ENCODE results near the gene CBX8.

The CBX8 gene

DNA sequence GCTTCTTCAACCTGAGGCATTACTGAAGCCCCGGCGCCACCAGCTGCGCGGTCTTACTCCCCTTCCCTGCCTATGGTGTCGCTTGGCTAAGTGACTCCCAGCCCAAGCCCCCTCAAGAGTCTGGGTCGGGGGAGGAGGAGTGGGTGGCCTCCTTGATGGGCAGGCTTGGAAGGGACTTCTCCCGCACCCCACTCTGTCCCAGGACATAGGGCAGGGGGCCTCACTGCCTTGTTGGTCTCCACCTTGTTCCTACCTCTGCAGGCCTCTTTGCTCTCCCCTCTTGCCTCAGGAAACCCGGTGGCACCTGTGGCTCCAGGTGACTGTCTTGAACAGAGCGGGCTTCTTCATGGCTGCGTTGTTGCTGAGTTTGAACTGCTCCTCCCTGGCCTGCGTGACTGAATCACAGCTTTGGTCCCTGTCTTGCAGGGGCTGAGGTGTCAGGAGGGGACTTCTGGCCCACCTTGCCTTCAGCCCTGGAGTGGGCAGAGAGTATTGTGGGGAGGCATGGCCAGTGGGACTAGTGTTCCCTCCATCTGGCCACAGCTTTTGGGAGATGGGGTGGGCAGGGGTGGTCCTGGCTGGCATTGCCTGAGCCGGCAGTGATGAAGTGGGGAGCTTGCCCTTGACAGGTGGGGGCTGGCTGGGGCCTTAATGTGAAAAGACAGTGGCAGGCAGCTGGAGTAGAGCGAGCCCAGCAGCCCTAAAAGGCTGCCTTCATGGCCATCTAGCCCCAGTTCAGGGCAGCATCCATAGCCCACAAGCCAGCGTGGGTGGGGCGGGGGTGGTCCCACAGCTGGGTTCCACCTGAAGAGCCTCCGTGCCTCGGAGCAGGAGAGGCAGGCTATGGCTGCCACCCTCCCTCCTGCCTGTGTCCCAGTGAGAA lies 11.6 kb downstream of the CBX8 start:
- Histone ChIP-seq H3K36me3 (ENCODE audit: insufficient read depth, low read length) (no peaks in the 10 kb centered on the region), H3K9ac (ENCODE audit: low read length) (no peak overlapping the region), H3K9me3 (ENCODE audit: low read length) (no peaks in the 10 kb centered on the region), H3K4me1 (ENCODE audit: insufficient read depth, low read length) (peaks cover 3% of the 10 kb centered on the region), H3K4me3 (ENCODE audit: low read depth in 1 of 2, low read length in 2 of 2) (no peak overlapping the region), H3K27me3 (ENCODE audit: control insufficient read depth in 1 of 2, insufficient read depth in 2 of 2, low read length in 2 of 2) (peaks cover 21 to 78% of the 10 kb centered on the region in 2 donors), H3K27ac (ENCODE audit: low read depth, low read length) (no peak overlapping the region)

DNA sequence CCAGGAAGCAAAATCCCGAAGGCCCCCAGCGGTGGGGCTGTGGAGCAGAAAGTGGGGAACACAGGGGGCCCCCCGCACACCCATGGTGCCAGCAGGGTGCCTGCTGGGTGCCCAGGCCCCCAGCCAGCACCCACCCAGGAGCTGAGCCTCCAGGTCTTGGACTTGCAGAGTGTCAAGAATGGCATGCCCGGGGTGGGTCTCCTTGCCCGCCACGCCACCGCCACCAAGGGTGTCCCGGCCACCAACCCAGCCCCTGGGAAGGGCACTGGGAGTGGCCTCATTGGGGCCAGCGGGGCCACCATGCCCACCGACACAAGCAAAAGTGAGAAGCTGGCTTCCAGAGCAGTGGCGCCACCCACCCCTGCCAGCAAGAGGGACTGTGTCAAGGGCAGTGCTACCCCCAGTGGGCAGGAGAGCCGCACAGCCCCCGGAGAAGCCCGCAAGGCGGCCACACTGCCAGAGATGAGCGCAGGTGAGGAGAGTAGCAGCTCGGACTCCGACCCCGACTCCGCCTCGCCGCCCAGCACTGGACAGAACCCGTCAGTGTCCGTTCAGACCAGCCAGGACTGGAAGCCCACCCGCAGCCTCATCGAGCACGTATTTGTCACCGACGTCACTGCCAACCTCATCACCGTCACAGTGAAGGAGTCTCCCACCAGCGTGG lies 12.4 kb downstream of the CBX8 start:
- no peaks in the 10 kb centered on the region for H3K36me3 ChIP-seq (ENCODE audit: insufficient read depth, low read length)
- no peak overlapping the region for H3K9ac ChIP-seq (ENCODE audit: low read length)
- no peak overlapping the region for H3K27ac ChIP-seq (ENCODE audit: low read depth, low read length)
- peaks cover 15 to 78% of the 10 kb centered on the region in 2 donors for H3K27me3 ChIP-seq (ENCODE audit: control insufficient read depth in 1 of 2, insufficient read depth in 2 of 2, low read length in 2 of 2)
- H3K4me3 ChIP-seq (ENCODE audit: low read depth in 1 of 2, low read length in 2 of 2): no peak overlapping the region
- no peaks in the 10 kb centered on the region for H3K9me3 ChIP-seq (ENCODE audit: low read length)
- H3K4me1 ChIP-seq (ENCODE audit: insufficient read depth, low read length): no peaks in the 10 kb centered on the region

DNA sequence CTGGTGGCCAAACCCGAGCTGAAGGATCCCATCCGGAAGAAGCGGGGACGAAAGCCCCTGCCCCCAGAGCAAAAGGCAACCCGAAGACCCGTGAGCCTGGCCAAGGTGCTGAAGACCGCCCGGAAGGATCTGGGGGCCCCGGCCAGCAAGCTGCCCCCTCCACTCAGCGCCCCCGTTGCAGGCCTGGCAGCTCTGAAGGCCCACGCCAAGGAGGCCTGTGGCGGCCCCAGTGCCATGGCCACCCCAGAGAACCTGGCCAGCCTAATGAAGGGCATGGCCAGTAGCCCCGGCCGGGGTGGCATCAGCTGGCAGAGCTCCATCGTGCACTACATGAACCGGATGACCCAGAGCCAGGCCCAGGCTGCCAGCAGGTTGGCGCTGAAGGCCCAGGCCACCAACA lies 13.0 kb downstream of the CBX8 start:
- peaks cover 11 to 78% of the 10 kb centered on the region in 2 donors for H3K27me3 ChIP-seq (ENCODE audit: control insufficient read depth in 1 of 2, insufficient read depth in 2 of 2, low read length in 2 of 2)
- no peaks in the 10 kb centered on the region for H3K4me1 ChIP-seq (ENCODE audit: insufficient read depth, low read length)
- no peak overlapping the region for H3K4me3 ChIP-seq (ENCODE audit: low read depth in 1 of 2, low read length in 2 of 2)
- no peak overlapping the region for H3K27ac ChIP-seq (ENCODE audit: low read depth, low read length)
- H3K9ac ChIP-seq (ENCODE audit: low read length): no peak overlapping the region
- H3K9me3 ChIP-seq (ENCODE audit: low read length): no peaks in the 10 kb centered on the region
- no peaks in the 10 kb centered on the region for H3K36me3 ChIP-seq (ENCODE audit: insufficient read depth, low read length)

DNA sequence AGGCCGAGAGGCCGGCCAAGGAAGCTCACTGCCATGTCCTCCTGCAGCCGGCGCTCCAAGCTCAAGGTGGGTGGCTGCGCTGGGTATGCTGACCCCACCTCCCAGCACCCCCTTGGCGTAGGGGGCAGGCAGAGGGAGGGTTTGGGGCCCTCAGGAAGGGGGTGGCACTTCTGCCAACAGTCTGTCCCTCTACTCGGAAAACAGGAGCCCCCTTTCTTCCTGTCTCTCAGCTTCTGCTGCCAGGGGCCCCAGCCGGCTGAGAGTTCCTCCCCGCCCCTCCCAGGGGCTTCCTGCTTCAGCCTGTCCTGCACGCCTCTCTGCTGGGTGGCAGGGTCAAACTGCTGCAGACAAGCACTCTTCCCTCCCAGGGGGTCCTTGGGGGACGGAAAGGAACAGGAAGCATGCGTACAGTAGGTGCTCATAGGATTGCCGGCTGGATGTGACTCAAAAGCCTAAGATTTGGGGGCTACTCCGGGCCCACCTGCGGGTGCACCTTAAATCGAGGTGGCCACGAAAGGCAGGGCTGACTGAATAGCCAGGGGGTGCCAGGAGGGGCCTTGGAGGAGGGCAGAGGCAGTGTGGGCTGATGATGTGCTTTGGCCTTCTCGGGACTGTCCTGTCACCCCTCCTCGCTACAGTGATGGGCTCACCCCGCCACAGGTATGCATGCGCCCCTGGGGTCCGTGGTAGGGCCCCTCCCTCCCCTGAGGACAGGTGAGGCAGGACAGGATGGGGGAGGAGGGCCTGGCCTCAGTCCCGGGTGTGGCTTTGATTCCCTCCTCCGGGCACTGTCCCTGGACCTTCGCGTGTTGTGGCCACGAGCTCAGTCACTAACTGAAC lies 14.9 kb downstream of the CBX8 start:
- Histone ChIP-seq H3K27me3 (ENCODE audit: control insufficient read depth in 1 of 2, insufficient read depth in 2 of 2, low read length in 2 of 2) (peaks cover 13 to 81% of the 10 kb centered on the region in 2 donors), H3K9ac (ENCODE audit: low read length) (no peak overlapping the region), H3K4me1 (ENCODE audit: insufficient read depth, low read length) (peaks cover 6% of the 10 kb centered on the region), H3K4me3 (ENCODE audit: low read depth in 1 of 2, low read length in 2 of 2) (no peak overlapping the region), H3K36me3 (ENCODE audit: insufficient read depth, low read length) (no peaks in the 10 kb centered on the region), H3K27ac (ENCODE audit: low read depth, low read length) (no peak overlapping the region), H3K9me3 (ENCODE audit: low read length) (no peaks in the 10 kb centered on the region)

DNA sequence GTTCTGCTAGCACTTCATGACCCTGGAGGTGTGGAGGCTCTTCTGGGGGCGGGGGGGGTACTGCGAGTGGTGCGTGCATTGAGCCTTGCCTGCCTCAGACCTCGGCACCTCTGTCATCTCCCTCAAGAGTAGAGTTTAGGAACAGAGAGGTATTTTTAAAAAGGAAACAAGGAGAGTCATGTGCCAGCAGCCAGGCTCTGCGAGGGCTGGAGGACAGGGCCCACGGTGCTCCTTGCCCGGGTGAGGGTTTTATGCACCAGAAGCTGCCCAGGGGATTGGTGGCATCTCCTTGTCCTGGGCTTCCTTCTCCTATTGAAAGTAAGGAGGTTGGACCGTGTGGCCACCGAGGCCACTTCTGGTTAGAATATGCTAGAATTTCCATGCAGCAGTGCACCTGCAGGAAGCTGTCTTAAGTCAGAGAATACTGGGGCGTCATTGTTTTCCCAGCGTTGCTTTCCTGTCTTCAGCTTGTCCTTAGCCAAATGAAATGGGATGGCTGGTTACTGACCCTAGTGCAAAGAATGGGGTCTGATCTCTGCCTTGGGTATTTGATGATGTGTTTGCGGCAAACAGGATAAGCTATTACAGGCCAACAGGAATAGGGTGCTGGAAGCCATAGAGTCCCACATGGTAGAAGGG lies 15.7 kb downstream of the CBX8 start:
- no peaks in the 10 kb centered on the region for H3K36me3 ChIP-seq (ENCODE audit: insufficient read depth, low read length)
- H3K27me3 ChIP-seq (ENCODE audit: control insufficient read depth in 1 of 2, insufficient read depth in 2 of 2, low read length in 2 of 2): peaks cover 21 to 81% of the 10 kb centered on the region in 2 donors
- H3K4me1 ChIP-seq (ENCODE audit: insufficient read depth, low read length): peaks cover 7% of the 10 kb centered on the region
- H3K9ac ChIP-seq (ENCODE audit: low read length): no peak overlapping the region
- H3K27ac ChIP-seq (ENCODE audit: low read depth, low read length): no peak overlapping the region
- H3K9me3 ChIP-seq (ENCODE audit: low read length): no peaks in the 10 kb centered on the region
- H3K4me3 ChIP-seq (ENCODE audit: low read depth in 1 of 2, low read length in 2 of 2): no peak overlapping the region

DNA sequence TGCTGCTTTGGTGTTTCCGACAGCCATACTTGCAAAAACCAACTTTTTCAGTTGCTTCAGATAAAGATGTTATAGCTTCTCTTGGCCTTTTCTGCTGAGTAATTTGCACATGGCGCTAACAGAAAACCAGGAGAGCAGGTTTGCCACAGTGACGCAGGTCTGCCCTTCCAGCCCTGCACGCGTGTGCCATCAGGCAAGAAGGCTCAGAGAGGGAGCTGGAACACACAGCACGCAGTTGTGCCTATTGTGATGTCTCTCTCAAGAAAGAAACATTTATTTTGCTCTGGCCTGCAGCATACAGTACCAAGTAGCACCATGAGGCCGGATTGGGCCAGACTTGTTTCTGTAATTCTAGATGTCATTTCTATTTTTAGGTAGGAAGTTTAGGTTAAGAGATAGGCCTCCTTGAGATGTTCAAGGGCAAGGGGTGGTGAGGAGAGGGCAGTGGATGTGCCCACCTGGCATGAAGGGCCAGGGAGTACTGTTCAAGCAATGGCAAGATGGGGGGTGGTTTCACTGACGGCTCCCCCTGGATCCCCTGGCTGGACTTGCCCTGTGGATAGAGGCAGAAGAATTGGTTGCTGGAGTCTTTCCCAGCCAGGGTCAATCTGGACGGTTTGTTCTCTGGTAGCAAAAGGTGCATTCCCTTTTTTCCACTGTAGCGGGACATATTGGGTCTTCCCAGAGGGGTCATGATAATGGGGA lies 17.1 kb downstream of the CBX8 start:
- Histone ChIP-seq H3K9ac (ENCODE audit: low read length) (no peak overlapping the region), H3K4me1 (ENCODE audit: insufficient read depth, low read length) (peaks cover 7% of the 10 kb centered on the region), H3K4me3 (ENCODE audit: low read depth in 1 of 2, low read length in 2 of 2) (no peak overlapping the region), H3K36me3 (ENCODE audit: insufficient read depth, low read length) (no peaks in the 10 kb centered on the region), H3K27ac (ENCODE audit: low read depth, low read length) (no peak overlapping the region), H3K9me3 (ENCODE audit: low read length) (no peaks in the 10 kb centered on the region), H3K27me3 (ENCODE audit: control insufficient read depth in 1 of 2, insufficient read depth in 2 of 2, low read length in 2 of 2) (peaks cover 30 to 84% of the 10 kb centered on the region in 2 donors)

DNA sequence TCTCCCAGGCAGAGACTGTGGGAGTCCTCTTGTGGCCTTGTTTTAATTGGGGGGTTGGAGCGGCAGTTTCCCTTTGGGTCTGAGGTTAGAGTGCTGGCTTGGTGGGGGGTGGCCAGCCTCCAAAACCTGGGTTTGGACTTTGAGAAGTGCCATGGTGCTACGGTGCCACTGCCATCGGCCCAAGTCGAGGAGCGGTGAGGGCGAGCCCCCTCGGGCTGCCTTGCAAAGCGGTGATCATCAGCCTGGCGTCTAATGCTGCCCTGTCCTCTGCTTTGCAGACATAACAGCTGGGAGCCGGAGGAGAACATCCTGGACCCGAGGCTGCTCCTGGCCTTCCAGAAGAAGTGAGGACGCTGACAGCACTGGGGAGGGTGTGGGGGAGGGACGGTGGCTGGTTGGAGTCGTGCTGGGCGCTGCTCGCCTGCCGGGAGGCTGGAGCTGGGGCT lies 17.8 kb downstream of the CBX8 start:
- peaks cover 30 to 84% of the 10 kb centered on the region in 2 donors for H3K27me3 ChIP-seq (ENCODE audit: control insufficient read depth in 1 of 2, insufficient read depth in 2 of 2, low read length in 2 of 2)
- peaks cover 7% of the 10 kb centered on the region for H3K4me1 ChIP-seq (ENCODE audit: insufficient read depth, low read length)
- no peak overlapping the region for H3K9ac ChIP-seq (ENCODE audit: low read length)
- no peaks in the 10 kb centered on the region for H3K9me3 ChIP-seq (ENCODE audit: low read length)
- no peak overlapping the region for H3K27ac ChIP-seq (ENCODE audit: low read depth, low read length)
- H3K36me3 ChIP-seq (ENCODE audit: insufficient read depth, low read length): no peaks in the 10 kb centered on the region
- no peak overlapping the region for H3K4me3 ChIP-seq (ENCODE audit: low read depth in 1 of 2, low read length in 2 of 2)

DNA sequence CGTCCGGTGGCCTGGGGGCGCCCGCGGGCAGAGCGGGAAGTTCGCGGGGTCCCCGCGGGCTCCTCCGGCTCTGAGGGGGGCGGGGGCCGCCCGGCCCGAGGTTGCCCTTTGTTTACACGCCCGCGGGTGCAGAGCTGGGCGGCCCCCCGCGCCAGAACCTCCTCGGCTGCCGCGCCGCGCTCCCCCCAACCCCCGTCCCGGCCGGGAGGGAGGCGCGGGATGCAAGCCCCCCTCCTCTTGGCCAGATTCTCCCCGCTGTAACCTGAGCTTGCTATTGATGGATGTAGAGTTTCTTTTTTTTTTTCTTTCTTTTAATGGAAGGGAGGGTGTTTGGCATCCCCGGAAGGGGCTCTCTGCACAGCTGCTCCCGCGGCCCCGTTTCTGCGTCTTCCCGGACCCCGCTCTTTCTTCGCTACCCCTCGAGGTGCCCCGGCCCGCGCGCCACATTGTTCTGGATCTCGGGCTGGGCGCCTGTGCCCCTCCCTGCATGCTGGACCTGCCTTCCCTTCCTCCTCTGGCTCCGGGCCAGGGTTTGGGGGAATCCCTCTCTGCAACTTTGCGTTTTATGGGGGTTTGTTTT lies 18.3 kb downstream of the CBX8 start:
- H3K27ac ChIP-seq (ENCODE audit: low read depth, low read length): no peak overlapping the region
- H3K9ac ChIP-seq (ENCODE audit: low read length): no peak overlapping the region
- H3K27me3 ChIP-seq (ENCODE audit: control insufficient read depth in 1 of 2, insufficient read depth in 2 of 2, low read length in 2 of 2): peaks cover 30 to 84% of the 10 kb centered on the region in 2 donors
- no peaks in the 10 kb centered on the region for H3K36me3 ChIP-seq (ENCODE audit: insufficient read depth, low read length)
- peak overlapping the region in 1 of 2 donors; percentile 41 for H3K4me3 ChIP-seq (ENCODE audit: low read depth in 1 of 2, low read length in 2 of 2)
- no peaks in the 10 kb centered on the region for H3K9me3 ChIP-seq (ENCODE audit: low read length)
- H3K4me1 ChIP-seq (ENCODE audit: insufficient read depth, low read length): peaks cover 7% of the 10 kb centered on the region

DNA sequence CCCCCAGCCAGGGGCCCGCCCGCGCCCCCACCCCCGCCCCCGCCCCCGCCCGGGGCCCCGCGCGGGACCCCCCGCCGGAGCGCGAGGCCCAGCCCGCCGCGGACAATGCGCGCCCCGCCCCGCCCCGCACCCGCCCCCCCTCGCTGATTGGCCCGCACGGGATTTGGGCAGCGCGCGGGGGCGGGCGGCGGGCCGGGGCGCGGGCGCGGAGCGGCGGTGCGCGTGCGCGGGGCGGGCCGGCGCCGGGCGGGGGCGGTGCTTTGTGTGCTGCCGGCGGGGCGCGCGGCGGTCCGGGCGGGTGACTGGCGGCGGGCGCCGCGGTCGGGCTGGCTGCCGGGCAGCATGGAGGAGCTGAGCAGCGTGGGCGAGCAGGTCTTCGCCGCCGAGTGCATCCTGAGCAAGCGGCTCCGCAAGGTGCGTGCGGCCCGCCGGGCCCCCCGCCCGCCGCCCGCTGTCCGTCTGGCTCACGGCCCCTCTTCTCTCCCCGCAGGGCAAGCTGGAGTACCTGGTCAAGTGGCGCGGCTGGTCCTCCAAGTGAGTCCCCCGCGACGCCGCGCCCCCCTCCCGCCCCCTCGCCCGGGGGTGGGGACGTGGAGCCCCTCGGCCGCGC lies 18.9 kb downstream of the CBX8 start, which contains the start of gene CBX2:
Gene CBX2 (plus strand): TSS at position 255 of the 610 bp plus-strand sequence. CDS start 88 bp downstream, at position 343.
- Histone ChIP-seq H3K27me3 (ENCODE audit: control insufficient read depth in 1 of 2, insufficient read depth in 2 of 2, low read length in 2 of 2) (peaks cover 30 to 85% of the 10 kb centered on the region in 2 donors), H3K9ac (ENCODE audit: low read length) (no peak within 1 kb of the TSS), H3K9me3 (ENCODE audit: low read length) (no peaks in the 10 kb centered on the region), H3K27ac (ENCODE audit: low read depth, low read length) (no peak within 1 kb of the TSS), H3K4me3 (ENCODE audit: low read depth in 1 of 2, low read length in 2 of 2) (peak within 1 kb of the TSS; percentile 29 to 41), H3K4me1 (ENCODE audit: insufficient read depth, low read length) (peaks cover 7% of the 10 kb centered on the region), H3K36me3 (ENCODE audit: insufficient read depth, low read length) (no peaks in the 10 kb centered on the region)

Measured in muscle layer of colon (tissue), 2 donors.